ENCODE results near the gene NME1. TPM values are rescaled to one million over a fixed set of nuclear protein-coding genes. Genes with fewer than 3 reads are reported as not detected.

NME1 gene
- total and polyA plus RNA-seq, 3 donors from 2014 or later: 37.3 to 53.7 (median 52.3) TPM

DNA sequence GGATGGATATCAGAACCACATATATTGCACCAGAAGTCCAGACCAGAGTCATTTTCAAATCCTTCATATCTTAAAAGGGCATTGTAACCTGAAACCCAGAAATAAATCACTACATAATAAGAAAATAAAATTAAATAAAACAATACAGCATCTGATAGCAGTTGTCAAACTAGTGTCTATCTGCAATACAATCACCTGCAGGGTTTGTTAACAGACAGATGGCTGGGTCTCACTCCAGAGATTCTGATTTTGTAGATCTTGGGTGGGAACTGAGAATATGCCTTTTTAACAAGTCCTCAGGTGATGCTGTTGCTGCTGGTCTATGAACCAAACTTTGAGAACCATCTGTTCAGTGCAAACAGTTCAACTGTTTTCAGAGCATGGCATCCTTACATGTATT, 50.5 kb downstream of the NME1 start:
- H3K36me3 ChIP-seq (ENCODE audit: low read depth, missing control alignments): no peaks in the 10 kb centered on the region

More for the DNA sequence above, 50.5 kb downstream of the NME1 start:
- no peaks in the 10 kb centered on the region for H3K27me3 ChIP-seq
- no peak overlapping the region for H3K4me3 ChIP-seq
- H3K27ac ChIP-seq: no peak overlapping the region
- no peak for TF ChIP-seq POLR2A (IDR thresholded peaks at IDR 0.05)
- TF ChIP-seq, protein P1, sequence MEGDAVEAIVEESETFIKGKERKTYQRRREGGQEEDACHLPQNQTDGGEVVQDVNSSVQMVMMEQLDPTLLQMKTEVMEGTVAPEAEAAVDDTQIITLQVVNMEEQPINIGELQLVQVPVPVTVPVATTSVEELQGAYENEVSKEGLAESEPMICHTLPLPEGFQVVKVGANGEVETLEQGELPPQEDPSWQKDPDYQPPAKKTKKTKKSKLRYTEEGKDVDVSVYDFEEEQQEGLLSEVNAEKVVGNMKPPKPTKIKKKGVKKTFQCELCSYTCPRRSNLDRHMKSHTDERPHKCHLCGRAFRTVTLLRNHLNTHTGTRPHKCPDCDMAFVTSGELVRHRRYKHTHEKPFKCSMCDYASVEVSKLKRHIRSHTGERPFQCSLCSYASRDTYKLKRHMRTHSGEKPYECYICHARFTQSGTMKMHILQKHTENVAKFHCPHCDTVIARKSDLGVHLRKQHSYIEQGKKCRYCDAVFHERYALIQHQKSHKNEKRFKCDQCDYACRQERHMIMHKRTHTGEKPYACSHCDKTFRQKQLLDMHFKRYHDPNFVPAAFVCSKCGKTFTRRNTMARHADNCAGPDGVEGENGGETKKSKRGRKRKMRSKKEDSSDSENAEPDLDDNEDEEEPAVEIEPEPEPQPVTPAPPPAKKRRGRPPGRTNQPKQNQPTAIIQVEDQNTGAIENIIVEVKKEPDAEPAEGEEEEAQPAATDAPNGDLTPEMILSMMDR (IDR thresholded peaks at IDR 0.05): no peak
- DNase-seq: no peak
- intact Hi-C loops (cut with DNase I; ENCODE audit: low total_unique reads): no loop called here
- H3K9me3 ChIP-seq: no peaks in the 10 kb centered on the region
- no peaks in the 10 kb centered on the region for H3K4me1 ChIP-seq

Other genes with a start within 250 kb of the NME1 start
- gene SPAG9, start 32.7 kb upstream of the NME1 start, total RNA-seq: 100 to 1,000 TPM; 157 to 165 TPM
- 159 TPM for gene SPAG9, start 32.7 kb upstream of the NME1 start, polyA plus RNA-seq (ENCODE audit: insufficient read depth, low read depth, low replicate concordance)
- gene NME2, start 12.9 kb downstream of the NME1 start, total RNA-seq: 100 to 1,000 TPM; 105 to 169 TPM
- gene NME2, start 12.9 kb downstream of the NME1 start, polyA plus RNA-seq (ENCODE audit: insufficient read depth, low read depth, low replicate concordance): 196 TPM
- 10 to 100 TPM; 49.1 to 68.3 TPM for gene MBTD1, start 106.5 kb downstream of the NME1 start, total RNA-seq
- gene MBTD1, start 106.5 kb downstream of the NME1 start, polyA plus RNA-seq (ENCODE audit: insufficient read depth, low read depth, low replicate concordance): 55.2 TPM
- 10 to 100 TPM; 59.2 to 71.2 TPM for gene UTP18, start 107.0 kb downstream of the NME1 start, total RNA-seq
- gene UTP18, start 107.0 kb downstream of the NME1 start, polyA plus RNA-seq (ENCODE audit: insufficient read depth, low read depth, low replicate concordance): 129 TPM